ENCODE data around the gene KRT31.

KRT31 gene

DNA sequence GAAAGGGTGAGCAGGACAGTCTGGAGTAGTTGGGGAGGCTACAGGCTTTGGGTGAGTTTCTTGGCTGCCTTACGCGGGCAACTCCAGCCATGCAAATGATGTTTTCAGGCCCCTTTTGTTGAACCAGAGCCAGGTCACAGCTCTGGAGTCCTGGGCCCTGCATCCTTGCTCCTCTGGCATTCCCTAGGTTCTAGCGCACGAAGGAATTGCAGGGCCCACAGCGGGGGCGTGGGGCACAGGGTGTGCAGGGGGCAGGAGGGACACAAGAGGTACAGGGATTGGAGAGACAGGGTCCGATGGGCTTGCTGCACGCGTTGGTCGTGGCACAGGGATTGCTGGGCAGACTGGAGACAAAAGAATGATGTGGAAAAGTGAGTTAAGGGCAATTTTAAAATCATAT is 3.6 kb downstream of the KRT31 start:
- in situ Hi-C loops (cut with MboI; ENCODE audit: low sequenced_read_pairs, unreplicated experiment) = no loop called here
- no peak for DNase-seq (ENCODE audit: low spot score)
- TF ChIP-seq CTCF (IDR thresholded peaks at IDR 0.05; ENCODE audit: borderline replicate concordance, control extremely low read depth, extremely low read depth, insufficient read depth, missing control alignments) = no peak

DNA sequence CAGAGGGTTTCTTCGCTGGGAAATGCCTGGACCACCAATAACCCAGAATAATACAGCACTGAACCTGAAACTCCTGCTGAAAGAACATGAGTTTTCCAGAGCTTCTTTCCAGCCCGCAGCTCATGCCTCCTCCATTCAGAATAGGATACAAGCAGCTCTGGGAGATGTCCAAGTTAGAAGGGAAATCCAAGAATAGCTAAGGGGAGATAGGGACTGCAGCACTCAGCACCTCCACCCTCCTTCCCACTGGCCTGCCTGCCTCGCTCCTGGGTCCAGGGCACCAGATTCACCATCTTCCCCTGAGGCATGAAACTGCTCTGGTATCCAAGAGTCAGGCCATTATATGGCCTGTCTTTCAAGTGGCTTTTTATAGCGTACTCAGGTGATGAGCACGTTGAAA is 4.1 kb downstream of the KRT31 start:
- no peak for TF ChIP-seq CTCF (IDR thresholded peaks at IDR 0.05; ENCODE audit: borderline replicate concordance, control extremely low read depth, extremely low read depth, insufficient read depth, missing control alignments)
- no peak for DNase-seq (ENCODE audit: low spot score)
- in situ Hi-C loops (cut with MboI; ENCODE audit: low sequenced_read_pairs, unreplicated experiment) = no loop called here

- TF ChIP-seq CTCF (IDR thresholded peaks at IDR 0.05; ENCODE audit: borderline replicate concordance, control extremely low read depth, extremely low read depth, insufficient read depth, missing control alignments) = no peak
- in situ Hi-C loops (cut with MboI; ENCODE audit: low sequenced_read_pairs, unreplicated experiment) = no loop called here
- no peak for DNase-seq (ENCODE audit: low spot score)
Observed at GRCh38 chr17:41392278-41392677, 5.1 kb downstream of the KRT31 start.

DNA sequence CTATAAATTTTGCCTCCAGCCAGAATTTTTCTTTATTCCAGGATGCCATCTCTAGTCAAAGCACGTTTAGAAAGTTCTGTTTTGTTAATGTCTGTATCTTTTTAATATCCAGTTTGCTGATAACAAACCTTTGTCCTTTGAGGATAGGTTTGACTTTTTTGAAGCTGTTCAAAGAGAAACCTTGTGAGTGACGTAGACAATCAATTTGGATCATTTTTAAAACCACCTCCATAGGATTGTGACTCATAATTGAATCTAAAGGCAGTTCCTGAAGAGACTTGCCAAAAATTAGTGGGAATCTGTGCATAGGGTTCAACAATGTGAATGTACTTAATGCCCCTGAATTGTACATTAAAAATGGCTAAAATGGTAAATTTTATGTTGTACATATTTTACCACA is 5.9 kb downstream of the KRT31 start:
- in situ Hi-C loops (cut with MboI; ENCODE audit: low sequenced_read_pairs, unreplicated experiment) = no loop called here
- TF ChIP-seq CTCF (IDR thresholded peaks at IDR 0.05; ENCODE audit: borderline replicate concordance, control extremely low read depth, extremely low read depth, insufficient read depth, missing control alignments) = no peak
- no peak for DNase-seq (ENCODE audit: low spot score)

DNA sequence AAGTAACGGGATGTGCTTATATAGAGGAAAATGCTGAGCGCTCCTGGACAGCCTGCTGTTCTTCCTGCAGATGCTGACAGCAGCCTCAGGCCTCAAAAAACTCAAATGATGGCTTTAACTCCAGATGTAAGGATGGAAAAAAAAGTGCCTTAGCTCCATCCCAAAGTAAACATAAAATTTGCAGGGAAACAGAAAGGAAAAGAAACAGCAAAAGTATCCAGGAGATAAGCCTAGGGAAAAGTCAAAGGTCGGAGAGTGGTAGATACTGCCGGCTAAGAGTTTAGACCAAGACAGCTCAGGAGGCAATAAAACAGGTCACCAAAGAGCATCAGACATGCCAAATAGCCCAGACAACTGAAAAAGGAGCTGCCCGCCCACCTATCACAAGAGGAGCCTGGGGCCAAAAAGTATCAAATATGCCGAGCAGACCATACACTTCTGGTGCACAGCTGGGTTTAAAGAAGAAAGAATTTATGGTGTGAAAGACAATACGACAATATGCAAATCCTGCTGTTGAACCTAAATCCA is 6.9 kb downstream of the KRT31 start:
- TF ChIP-seq CTCF (IDR thresholded peaks at IDR 0.05; ENCODE audit: borderline replicate concordance, control extremely low read depth, extremely low read depth, insufficient read depth, missing control alignments) = no peak
- DNase-seq (ENCODE audit: low spot score) = no peak
- in situ Hi-C loops (cut with MboI; ENCODE audit: low sequenced_read_pairs, unreplicated experiment) = no loop called here

- in situ Hi-C loops (cut with MboI; ENCODE audit: low sequenced_read_pairs, unreplicated experiment) = no loop called here
- no peak for DNase-seq (ENCODE audit: low spot score)
- TF ChIP-seq CTCF (IDR thresholded peaks at IDR 0.05; ENCODE audit: borderline replicate concordance, control extremely low read depth, extremely low read depth, insufficient read depth, missing control alignments) = no peak
Observed at GRCh38 chr17:41387670-41388069, 9.7 kb downstream of the KRT31 start.

DNA sequence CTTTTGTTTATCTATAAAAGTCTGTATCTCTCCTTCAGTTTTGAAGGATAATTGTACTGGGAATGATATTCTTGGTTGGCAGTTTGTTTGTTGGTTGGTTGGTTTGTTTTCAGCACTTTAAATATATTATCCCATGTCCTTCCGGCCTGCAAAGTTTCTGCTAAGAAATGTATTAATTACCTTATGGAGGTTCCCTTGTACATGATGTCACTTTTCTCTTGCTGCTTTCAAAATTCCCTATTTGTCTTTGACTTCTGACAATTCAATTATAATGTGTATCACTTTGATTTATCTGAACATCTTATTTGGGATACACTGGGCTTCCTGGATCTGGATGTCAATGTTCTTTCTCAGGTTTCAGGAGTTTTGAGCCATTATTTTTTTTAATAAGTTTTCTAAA is 11.2 kb downstream of the KRT31 start:
- in situ Hi-C loops (cut with MboI; ENCODE audit: low sequenced_read_pairs, unreplicated experiment) = no loop called here
- no peak for TF ChIP-seq CTCF (IDR thresholded peaks at IDR 0.05; ENCODE audit: borderline replicate concordance, control extremely low read depth, extremely low read depth, insufficient read depth, missing control alignments)
- no peak for DNase-seq (ENCODE audit: low spot score)
